ENCODE measurements around the gene ZNF880.

DNA sequence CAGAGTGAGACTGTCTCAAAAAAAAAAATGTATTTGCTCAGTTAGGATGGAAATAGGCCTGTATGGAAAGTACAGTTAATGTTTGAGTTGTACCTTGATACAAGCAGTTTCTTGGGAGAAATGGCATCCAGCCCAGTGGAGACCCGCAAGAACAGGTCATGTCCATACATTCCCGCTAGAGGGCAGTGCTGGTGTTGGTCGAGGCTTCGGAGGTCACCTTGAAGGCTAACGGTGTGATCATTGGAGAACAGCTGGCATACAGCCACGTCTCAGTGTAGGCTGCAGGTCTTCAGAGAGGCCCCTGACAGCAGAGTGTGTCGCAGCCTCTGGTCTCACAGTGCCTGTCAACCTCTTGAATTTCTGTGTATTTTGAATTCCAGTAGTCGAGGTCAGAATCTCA, 26.2 kb upstream of the ZNF880 start:
- TF ChIP-seq POLR2A (IDR thresholded peaks at IDR 0.05; ENCODE audit: low read depth, low read length) (no peak), POLR2AphosphoS5 (IDR thresholded peaks at IDR 0.05; ENCODE audit: low read depth, low read length) (no peak)

Measured in GM12892 (cell line).